Bronchial epithelial cell (primary cell): ENCODE results near the gene PTPN7. TPM values are rescaled to one million over a fixed set of nuclear protein-coding genes. Genes with fewer than 3 reads are reported as not detected.

ENCODE experiments used
- DNase-seq: peaks from one replicate; pipeline ENCODE4 v3.0.0-alpha.2; 2010; ENCODE audit warnings: low read depth
- FAIRE-seq: peaks from 2 replicates; lab custom pipeline; 2011; peaks lifted over from hg19 to GRCh38; lab: Jason Lieb, UNC
- H3K27me3 ChIP-seq: 2 replicates; pipeline ENCODE4 v1.5.1; 2011; ENCODE audit warnings: low read length; ENCODE audit not compliant: control insufficient read depth, insufficient read depth
- H3K36me3 ChIP-seq: 2 replicates; pipeline ENCODE4 v1.5.1; 2011; ENCODE audit warnings: low read length; ENCODE audit not compliant: control insufficient read depth, insufficient read depth
- H3K4me3 ChIP-seq: 2 replicates; pipeline ENCODE4 v1.5.1; 2011; ENCODE audit warnings: mild to moderate bottlenecking, low read depth, low read length, control low read depth
- CTCF ChIP-seq: IDR thresholded peaks from 2 replicates; pipeline ENCODE4 v1.5.1; 2011; ENCODE audit warnings: mild to moderate bottlenecking, moderate library complexity, low read length, control low read depth, inconsistent platforms; ENCODE audit not compliant: insufficient read depth, severe bottlenecking
- total RNA-seq: library from RNA; depleted of rRNA; stranded (reverse); fragments of >200 nt; gene quantifications from 2 replicates; pipeline ENCODE4 v1.2.1, GENCODE V29; 2014

The PTPN7 gene
- total RNA-seq, 1 donor from 2014 or later = not detected

DNA sequence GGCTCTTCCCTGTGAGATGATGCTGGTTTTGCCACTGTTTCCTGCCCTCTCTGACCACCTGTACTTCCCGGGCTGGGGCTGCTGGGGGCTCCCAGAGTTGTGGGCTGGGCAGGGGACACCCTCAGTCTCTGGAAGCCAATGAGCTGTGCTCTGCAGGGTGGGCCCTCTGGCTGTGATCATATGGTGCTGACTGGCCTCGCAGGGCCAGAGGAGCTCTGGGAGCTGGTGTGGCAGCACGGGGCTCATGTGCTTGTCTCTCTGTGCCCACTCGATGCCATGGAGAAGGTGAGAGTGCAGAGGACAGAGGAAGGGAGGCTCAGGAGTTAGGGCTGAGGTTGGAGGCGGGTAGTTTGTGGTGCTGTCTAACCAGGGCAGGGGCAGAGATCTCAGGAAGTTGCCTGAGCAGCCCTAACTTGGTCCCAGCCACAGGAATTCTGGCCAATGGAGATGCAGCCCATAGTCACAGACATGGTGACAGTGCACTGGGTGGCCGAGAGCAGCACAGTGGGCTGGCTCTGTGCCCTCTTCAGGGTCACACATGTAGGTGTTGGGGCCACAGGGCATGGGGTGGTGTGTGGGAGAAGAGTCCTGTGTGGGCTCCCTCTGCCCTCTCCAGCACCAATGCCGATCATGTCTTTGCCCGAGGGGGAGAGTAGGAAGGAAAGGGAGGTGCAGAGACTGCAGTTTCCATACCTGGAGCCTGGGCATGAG is 27.4 kb upstream of the PTPN7 start:
- DNase-seq (no peak), FAIRE-seq (no peak)
- no peaks in the 10 kb centered on the region for H3K36me3 ChIP-seq
- TF ChIP-seq CTCF = no peak
- no peak overlapping the region for H3K4me3 ChIP-seq
- peaks cover 5% of the 10 kb centered on the region for H3K27me3 ChIP-seq

DNA sequence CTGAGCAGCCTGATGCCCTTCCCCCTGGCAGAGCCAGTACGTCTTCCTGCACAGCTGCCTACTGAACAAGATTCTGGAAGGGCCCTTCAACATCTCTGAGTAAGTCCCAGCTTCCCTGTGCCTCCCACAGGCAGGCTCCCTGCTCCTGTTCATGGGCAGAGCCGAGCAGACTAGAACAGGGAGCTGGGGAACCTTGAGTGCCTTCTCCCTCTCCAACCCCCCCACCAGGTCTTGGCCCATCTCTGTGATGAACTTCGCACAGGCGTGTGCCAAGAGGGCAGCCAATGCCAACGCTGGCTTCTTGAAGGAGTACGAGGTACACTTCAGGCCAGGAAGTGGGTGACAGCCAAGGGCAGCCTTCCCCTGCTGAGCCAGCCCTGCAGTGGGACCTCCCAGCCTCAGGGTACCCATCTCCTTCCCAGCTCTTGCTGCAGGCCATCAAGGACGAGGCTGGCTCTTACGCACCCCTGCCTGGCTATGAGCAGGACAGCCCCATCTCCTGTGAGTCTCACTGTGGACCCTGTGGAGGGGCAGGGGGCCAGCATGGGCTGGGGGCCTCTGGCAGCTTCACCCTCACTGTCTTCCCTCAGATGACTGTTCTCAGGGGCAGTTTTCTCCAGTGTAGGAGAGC is 26.8 kb upstream of the PTPN7 start:
- Histone ChIP-seq H3K36me3 (no peaks in the 10 kb centered on the region), H3K4me3 (no peak overlapping the region), H3K27me3 (peaks cover 4% of the 10 kb centered on the region)
- DNase-seq = no peak
- no peak for FAIRE-seq
- no peak for TF ChIP-seq CTCF

DNA sequence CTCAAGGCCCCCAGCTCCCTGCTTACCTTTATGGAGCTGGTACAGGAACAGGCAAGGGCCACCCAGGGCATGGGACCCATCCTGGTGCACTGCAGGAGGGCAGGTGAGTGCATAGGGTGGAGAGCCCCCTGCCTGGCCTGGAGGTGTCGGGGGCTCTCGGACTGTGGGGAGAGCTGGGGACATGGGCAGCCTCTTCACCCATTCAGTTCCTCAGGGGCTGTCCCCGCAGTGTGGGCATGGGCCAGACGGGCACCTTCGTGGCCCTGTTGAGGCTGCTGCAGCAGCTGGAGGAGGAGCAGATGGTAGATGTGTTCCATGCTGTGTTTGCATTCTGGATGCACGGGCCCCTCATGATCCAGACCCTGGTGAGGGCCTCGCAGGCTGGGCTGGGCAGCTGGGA is 25.9 kb upstream of the PTPN7 start:
- no peak overlapping the region for H3K4me3 ChIP-seq
- no peak for TF ChIP-seq CTCF
- H3K36me3 ChIP-seq = no peaks in the 10 kb centered on the region
- DNase-seq = no peak
- H3K27me3 ChIP-seq = peaks cover 4% of the 10 kb centered on the region
- no peak for FAIRE-seq

GRCh38 chr1:202184750-202185460 is 24.5 kb upstream of the PTPN7 start:
- peaks cover 4% of the 10 kb centered on the region for H3K27me3 ChIP-seq
- H3K4me3 ChIP-seq = no peak overlapping the region
- no peak for FAIRE-seq
- DNase-seq = peak; percentile 72
- H3K36me3 ChIP-seq = no peaks in the 10 kb centered on the region
- TF ChIP-seq CTCF = peak; percentile 93

DNA sequence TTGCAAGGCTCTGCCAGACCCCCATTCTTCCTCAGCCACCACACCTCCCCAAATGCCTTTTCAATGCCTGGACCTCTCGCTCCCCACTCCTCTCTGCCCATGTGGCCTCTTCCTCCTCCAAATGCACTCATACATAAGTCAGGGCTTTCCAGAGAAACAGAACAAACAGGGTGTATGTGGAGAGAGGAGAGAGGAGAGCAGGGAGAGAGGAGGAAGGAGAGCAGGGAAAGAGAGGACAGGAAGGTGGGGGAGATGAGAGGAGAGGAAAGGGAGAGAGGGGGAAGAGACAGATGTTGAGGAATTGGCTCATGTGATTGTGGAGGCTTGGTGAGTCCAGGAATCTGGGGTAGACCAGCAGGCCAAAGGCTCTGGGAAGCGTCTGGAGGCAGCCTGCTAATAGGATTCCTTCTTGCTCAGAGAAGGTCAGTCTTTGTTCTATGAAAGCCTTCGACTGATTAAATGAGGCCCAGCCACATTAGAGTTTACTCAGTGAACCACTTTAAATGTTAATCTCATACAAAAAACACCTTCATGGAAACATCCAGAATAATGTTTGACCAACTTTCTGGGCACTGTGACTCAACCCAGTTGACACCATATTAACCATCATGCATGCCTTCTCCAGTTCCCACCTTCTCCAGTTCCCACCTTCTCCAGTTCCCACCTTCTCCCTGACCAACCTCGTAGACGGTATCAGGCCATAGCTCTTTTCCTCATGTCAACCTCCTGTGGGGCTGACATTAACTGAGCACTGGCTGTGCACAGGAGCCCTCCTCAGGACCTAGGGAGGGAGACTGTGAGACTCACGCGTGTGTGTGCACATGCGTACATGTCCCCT is 21.9 kb upstream of the PTPN7 start:
- peaks cover 4% of the 10 kb centered on the region for H3K27me3 ChIP-seq
- no peak for FAIRE-seq
- no peaks in the 10 kb centered on the region for H3K36me3 ChIP-seq
- no peak overlapping the region for H3K4me3 ChIP-seq
- TF ChIP-seq CTCF = no peak
- DNase-seq = no peak
